Measurements from ENCODE around the gene HIPK3.
"Not testable (repeated sequence)": the region's sequence is repeated elsewhere in the genome, so short reads cannot be mapped to it uniquely, and the experiment has no call there.

The HIPK3 gene

GRCh38 chr11:33366918-33367317 is 109.7 kb downstream of the HIPK3 start:
- Histone ChIP-seq H3K9me3 (ENCODE audit: control insufficient read depth, insufficient read depth, low read depth, low read length) (no peaks in the 10 kb centered on the region), H3K27ac (ENCODE audit: extremely low read depth, low read depth, low read length) (no peak overlapping the region), H3K36me3 (ENCODE audit: control insufficient read depth in 2 of 2, insufficient read depth in 1 of 2, low read length in 2 of 2) (no peaks in the 10 kb centered on the region), H3K4me1 (ENCODE audit: control insufficient read depth, insufficient read depth, low read length) (no peaks in the 10 kb centered on the region), H3K4me3 (ENCODE audit: low read depth, low read length) (no peak overlapping the region)
- CTCF ChIA-PET: interaction anchor here (1.5 to 2.3 kb wide), 2 partner anchors 12 to 320 kb away, joined by 4 to 5 read pairs; no protein-coding TSS in a partner anchor
- POLR2A ChIA-PET: interaction anchor here (0.7 kb wide), 1 partner anchor 401 kb away, joined by 3 read pairs; no protein-coding TSS in a partner anchor
- TF ChIP-seq ZNF19 (tag by site-specific recombination; IDR thresholded peaks at IDR 0.05; ENCODE audit: low read depth) (no peak), AEBP2 (tag by site-specific recombination; IDR thresholded peaks at IDR 0.05; ENCODE audit: borderline replicate concordance) (no peak), ZNF558 (tag by site-specific recombination; IDR thresholded peaks at IDR 0.05) (no peak), ZNF362 (tag by site-specific recombination; IDR thresholded peaks at IDR 0.05) (no peak), ZNF292 (tag by site-specific recombination; IDR thresholded peaks at IDR 0.05; ENCODE audit: borderline replicate concordance, low read depth) (no peak), ZBTB17 (tag by site-specific recombination; IDR thresholded peaks at IDR 0.05) (no peak), ZNF530 (tag by site-specific recombination; IDR thresholded peaks at IDR 0.05; ENCODE audit: low read depth) (no peak), ATF2 (tag by site-specific recombination; IDR thresholded peaks at IDR 0.05; ENCODE audit: low read depth) (no peak), ZNF416 (tag by site-specific recombination; IDR thresholded peaks at IDR 0.05) (no peak), ZNF146 (tag by site-specific recombination; IDR thresholded peaks at IDR 0.05) (no peak), PATZ1 (tag by site-specific recombination; IDR thresholded peaks at IDR 0.05) (no peak), ZSCAN23 (tag by site-specific recombination; IDR thresholded peaks at IDR 0.05) (no peak), ZNF341 (tag by site-specific recombination; IDR thresholded peaks at IDR 0.05; ENCODE audit: low read depth) (no peak), ZNF623 (tag by site-specific recombination; IDR thresholded peaks at IDR 0.05) (no peak), ZNF664 (tag by site-specific recombination; IDR thresholded peaks at IDR 0.05) (no peak), SP3 (tag by site-specific recombination; IDR thresholded peaks at IDR 0.05) (no peak), ZNF626 (tag by site-specific recombination; IDR thresholded peaks at IDR 0.05) (no peak)

DNA sequence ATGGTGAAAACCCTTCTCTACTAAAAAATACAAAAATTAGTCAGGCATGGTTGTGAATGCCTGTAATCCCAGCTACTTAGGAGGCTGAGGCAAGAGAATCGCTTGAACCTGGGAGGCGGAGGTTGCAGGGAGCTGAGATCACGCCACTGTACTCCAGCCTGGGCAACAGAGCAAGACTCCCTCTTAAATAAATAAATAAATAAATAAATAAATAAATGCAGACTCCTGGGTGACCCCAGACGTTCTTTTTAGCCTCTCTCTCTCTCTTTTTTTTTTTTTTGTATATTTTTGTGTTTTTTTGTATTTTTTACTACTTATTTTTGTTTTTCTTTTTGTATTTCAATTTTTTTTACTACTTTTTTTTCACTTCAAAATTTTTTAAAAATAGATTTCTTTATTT is 111.3 kb downstream of the HIPK3 start:
- H3K4me1 ChIP-seq (ENCODE audit: control insufficient read depth, insufficient read depth, low read length); H3K9me3 ChIP-seq (ENCODE audit: control insufficient read depth, insufficient read depth, low read depth, low read length); POLR2A ChIA-PET; H3K4me3 ChIP-seq (ENCODE audit: low read depth, low read length); H3K36me3 ChIP-seq (ENCODE audit: control insufficient read depth in 2 of 2, insufficient read depth in 1 of 2, low read length in 2 of 2); H3K27ac ChIP-seq (ENCODE audit: extremely low read depth, low read depth, low read length): not testable (repeated sequence)
- CTCF ChIA-PET: interaction anchor here (0.7 to 1.5 kb wide), 2 partner anchors 299 to 319 kb away, joined by 4 read pairs; no protein-coding TSS in a partner anchor
- peak; percentile 71; the same call in 1 of the 2 replicates for TF ChIP-seq ZNF394 (tag by site-specific recombination; IDR thresholded peaks at IDR 0.05; ENCODE audit: borderline replicate concordance)
- TF ChIP-seq ZXDB (tag by site-specific recombination; IDR thresholded peaks at IDR 0.05): 0 out of 2 replicates have a peak, but pooled peaks have one; percentile 25
- 0 out of 2 replicates have a peak, but pooled peaks have one; percentile 37 for TF ChIP-seq ZNF558 (tag by site-specific recombination; IDR thresholded peaks at IDR 0.05)
- peak; percentile 45; the same call in 1 of the 2 replicates for TF ChIP-seq ZNF623 (tag by site-specific recombination; IDR thresholded peaks at IDR 0.05)
- peak; percentile 36; the same call in 1 of the 2 replicates for TF ChIP-seq ZNF140 (tag by site-specific recombination; IDR thresholded peaks at IDR 0.05)
- peak; percentile 45 for TF ChIP-seq ZNF426 (tag by site-specific recombination; IDR thresholded peaks at IDR 0.05)
- TF ChIP-seq, protein P1, sequence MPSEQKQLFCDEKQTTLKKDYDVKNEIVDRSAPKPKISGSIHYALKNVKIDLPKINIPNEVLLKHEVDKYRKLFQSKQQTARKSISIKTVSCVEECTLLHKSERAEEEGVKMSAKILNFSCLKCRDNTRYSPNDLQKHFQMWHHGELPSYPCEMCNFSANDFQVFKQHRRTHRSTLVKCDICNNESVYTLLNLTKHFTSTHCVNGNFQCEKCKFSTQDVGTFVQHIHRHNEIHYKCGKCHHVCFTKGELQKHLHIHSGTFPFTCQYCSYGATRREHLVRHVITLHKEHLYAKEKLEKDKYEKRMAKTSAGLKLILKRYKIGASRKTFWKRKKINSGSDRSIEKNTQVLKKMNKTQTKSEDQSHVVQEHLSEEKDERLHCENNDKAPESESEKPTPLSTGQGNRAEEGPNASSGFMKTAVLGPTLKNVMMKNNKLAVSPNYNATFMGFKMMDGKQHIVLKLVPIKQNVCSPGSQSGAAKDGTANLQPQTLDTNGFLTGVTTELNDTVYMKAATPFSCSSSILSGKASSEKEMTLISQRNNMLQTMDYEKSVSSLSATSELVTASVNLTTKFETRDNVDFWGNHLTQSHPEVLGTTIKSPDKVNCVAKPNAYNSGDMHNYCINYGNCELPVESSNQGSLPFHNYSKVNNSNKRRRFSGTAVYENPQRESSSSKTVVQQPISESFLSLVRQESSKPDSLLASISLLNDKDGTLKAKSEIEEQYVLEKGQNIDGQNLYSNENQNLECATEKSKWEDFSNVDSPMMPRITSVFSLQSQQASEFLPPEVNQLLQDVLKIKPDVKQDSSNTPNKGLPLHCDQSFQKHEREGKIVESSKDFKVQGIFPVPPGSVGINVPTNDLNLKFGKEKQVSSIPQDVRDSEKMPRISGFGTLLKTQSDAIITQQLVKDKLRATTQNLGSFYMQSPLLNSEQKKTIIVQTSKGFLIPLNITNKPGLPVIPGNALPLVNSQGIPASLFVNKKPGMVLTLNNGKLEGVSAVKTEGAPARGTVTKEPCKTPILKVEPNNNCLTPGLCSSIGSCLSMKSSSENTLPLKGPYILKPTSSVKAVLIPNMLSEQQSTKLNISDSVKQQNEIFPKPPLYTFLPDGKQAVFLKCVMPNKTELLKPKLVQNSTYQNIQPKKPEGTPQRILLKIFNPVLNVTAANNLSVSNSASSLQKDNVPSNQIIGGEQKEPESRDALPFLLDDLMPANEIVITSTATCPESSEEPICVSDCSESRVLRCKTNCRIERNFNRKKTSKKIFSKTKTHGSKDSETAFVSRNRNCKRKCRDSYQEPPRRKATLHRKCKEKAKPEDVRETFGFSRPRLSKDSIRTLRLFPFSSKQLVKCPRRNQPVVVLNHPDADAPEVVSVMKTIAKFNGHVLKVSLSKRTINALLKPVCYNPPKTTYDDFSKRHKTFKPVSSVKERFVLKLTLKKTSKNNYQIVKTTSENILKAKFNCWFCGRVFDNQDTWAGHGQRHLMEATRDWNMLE (tag by site-specific recombination; conservative IDR thresholded peaks at IDR 0.05; ENCODE audit: low read depth): peak; percentile 59; the same call in 1 of the 2 replicates
- 0 out of 2 replicates have a peak, but pooled peaks have one; percentile 15 for TF ChIP-seq ZNF433 (tag by site-specific recombination; IDR thresholded peaks at IDR 0.05; ENCODE audit: low read depth)
- TF ChIP-seq ZBTB8A (tag by site-specific recombination; IDR thresholded peaks at IDR 0.05): peak; percentile 34; the same call in 1 of the 2 replicates
- 0 out of 2 replicates have a peak, but pooled peaks have one; percentile 44 for TF ChIP-seq ZNF664 (tag by site-specific recombination; IDR thresholded peaks at IDR 0.05)
